ENCODE results near the gene FGF19.

The FGF19 gene

DNA sequence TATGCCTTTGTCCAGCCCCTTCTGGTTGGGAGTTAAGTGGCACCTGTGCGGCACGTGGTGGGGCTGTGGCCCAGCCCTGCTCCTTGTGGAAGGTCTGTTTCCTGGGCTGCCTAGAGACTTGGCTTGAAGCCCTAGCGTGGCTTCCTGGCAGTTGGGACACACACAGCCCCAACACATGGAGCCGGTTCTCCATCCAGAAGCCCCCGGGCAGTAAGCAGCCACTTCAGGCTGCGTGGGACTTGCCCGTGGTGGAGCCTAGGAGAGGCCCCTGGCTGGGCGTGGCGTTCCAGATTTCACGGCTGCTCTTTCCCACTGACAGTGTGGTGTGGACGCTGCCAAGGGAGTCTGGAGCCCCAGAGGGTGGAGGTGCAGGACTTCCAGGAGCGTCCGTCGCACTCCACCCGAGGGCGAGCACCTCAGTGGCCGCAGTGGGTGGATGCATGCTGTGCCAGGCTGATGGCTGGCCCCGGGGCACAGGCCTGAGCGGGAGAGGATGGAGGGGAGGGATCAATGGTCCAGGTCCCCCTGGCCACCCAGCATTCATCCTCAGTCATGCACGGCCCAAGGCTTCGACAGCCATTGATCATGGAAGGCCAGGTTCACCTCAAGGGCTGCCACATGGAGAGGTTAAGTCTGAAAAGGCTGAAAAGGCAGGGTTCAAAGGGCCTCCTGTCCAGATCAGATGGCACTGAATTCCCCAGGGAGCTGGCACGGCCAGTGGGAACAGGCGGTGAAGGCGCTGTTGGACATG lies 53.6 kb downstream of the FGF19 start:
- no peak overlapping the region for H3K27ac ChIP-seq (ENCODE audit: low read length)
- H3K4me3 ChIP-seq (ENCODE audit: low read length), result no peak overlapping the region
- no peaks in the 10 kb centered on the region for H3K4me1 ChIP-seq (ENCODE audit: insufficient read depth, low read length)
- H3K27me3 ChIP-seq (ENCODE audit: insufficient read depth, low read length), result no peaks in the 10 kb centered on the region
- peaks cover 93% of the 10 kb centered on the region for H3K36me3 ChIP-seq (ENCODE audit: insufficient read depth, low read depth, low read length)
- H3K9me3 ChIP-seq (ENCODE audit: insufficient read depth, low read depth, low read length), result no peaks in the 10 kb centered on the region
- H3K9ac ChIP-seq (ENCODE audit: low read depth, low read length), result no peak overlapping the region

DNA sequence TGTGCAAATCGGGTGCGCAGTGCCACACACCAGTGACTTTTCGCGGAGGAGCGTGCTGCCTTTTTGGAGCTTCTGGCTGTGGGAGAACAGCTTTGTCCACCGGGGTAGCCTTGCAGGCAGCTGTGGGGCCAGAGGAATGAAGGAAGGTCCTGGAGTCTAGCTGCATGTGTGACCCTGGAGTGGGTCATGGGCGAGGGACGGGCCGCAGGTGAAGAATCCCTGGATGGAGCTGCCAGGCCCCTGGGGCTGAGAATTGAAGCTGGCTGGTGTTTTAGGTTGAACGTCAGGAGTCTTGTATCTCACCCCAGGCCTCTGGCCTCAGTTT lies 54.3 kb downstream of the FGF19 start:
- H3K9ac ChIP-seq (ENCODE audit: low read depth, low read length), result no peak overlapping the region
- H3K36me3 ChIP-seq (ENCODE audit: insufficient read depth, low read depth, low read length), result peaks cover 97% of the 10 kb centered on the region
- H3K27ac ChIP-seq (ENCODE audit: low read length), result no peak overlapping the region
- no peak overlapping the region for H3K4me3 ChIP-seq (ENCODE audit: low read length)
- no peaks in the 10 kb centered on the region for H3K9me3 ChIP-seq (ENCODE audit: insufficient read depth, low read depth, low read length)
- H3K4me1 ChIP-seq (ENCODE audit: insufficient read depth, low read length), result no peaks in the 10 kb centered on the region
- H3K27me3 ChIP-seq (ENCODE audit: insufficient read depth, low read length), result no peaks in the 10 kb centered on the region

DNA sequence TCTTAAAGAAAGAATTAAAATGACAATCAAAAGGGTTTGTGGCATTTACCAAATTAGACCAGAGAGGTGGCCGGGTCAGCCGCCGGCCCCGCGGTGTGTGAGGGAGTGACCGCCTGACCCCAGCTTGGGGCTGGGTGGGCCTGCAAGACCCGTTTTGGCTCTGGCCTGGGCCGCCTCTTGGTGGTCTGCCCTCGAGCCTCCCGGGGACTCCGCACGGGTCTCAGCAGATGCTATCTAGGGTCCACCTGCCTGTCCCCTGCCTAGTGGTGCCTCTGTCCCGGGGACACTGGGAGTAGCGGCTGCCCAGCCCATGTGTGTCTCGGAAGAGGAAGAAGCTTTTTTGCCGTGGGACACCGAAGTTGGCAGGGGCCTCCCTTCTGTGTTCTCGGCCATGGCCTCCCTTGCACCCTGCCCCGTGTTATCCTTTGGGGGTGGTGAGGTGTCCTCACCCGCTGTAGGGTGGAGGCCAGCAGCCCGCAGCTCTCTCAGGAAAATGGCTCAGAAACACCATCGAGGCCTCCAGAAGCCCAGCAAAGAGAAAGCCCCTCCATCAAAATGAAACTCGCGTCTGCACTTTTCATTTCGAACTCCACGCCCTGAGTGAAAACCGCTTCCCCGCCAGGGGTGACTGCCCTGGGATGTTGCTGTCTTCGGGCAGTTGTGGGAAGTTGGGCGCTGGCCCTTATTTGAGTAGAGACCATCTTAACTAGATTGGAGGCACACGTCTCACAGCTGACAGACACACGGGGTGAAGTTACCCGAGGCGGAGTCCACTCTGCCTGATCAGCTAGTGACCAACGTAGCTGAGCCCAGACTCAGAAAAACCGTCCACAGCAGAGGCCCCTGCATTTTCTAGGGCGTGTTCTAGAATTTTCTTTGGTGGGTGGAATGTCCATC lies 54.9 kb downstream of the FGF19 start:
- Histone ChIP-seq H3K4me1 (ENCODE audit: insufficient read depth, low read length) (no peaks in the 10 kb centered on the region), H3K27ac (ENCODE audit: low read length) (no peak overlapping the region), H3K27me3 (ENCODE audit: insufficient read depth, low read length) (no peaks in the 10 kb centered on the region), H3K9ac (ENCODE audit: low read depth, low read length) (no peak overlapping the region), H3K9me3 (ENCODE audit: insufficient read depth, low read depth, low read length) (no peaks in the 10 kb centered on the region), H3K36me3 (ENCODE audit: insufficient read depth, low read depth, low read length) (peaks cover 98% of the 10 kb centered on the region), H3K4me3 (ENCODE audit: low read length) (no peak overlapping the region)

Data from iPS-20b (cell line).